GM21619 (cell line): ENCODE data around the gene PLEKHG4B.
"Not testable (repeated sequence)": the region's sequence is repeated elsewhere in the genome, so short reads cannot be mapped to it uniquely, and the experiment has no call there.

ENCODE experiments used
- ATAC-seq: cut with Tn5 transposase; IDR thresholded peaks from one replicate; pipeline ENCODE4 v1.9.1; 2021; ENCODE audit not compliant: unreplicated experiment

The PLEKHG4B gene

GRCh38 chr5:218457-219291 lies 126.7 kb downstream of the PLEKHG4B start:
- peak; percentile 31 for ATAC-seq

- no peak for ATAC-seq
Measured at GRCh38 chr5:219460-219863, 127.5 kb downstream of the PLEKHG4B start.

- ATAC-seq: peak; percentile 31
Measured at GRCh38 chr5:219991-220390, 128.0 kb downstream of the PLEKHG4B start.

- ATAC-seq: not testable (repeated sequence)
Measured at GRCh38 chr5:222951-223715, 131.2 kb downstream of the PLEKHG4B start.

GRCh38 chr5:223791-224190 lies 131.8 kb downstream of the PLEKHG4B start:
- ATAC-seq: no peak

- no peak for ATAC-seq
Measured at GRCh38 chr5:225334-225733, 133.4 kb downstream of the PLEKHG4B start.

GRCh38 chr5:227375-227774 lies 135.4 kb downstream of the PLEKHG4B start:
- ATAC-seq: not testable (repeated sequence)

GRCh38 chr5:228886-229285 lies 136.9 kb downstream of the PLEKHG4B start:
- ATAC-seq: no peak

GRCh38 chr5:230711-231110 lies 138.7 kb downstream of the PLEKHG4B start:
- ATAC-seq: no peak

GRCh38 chr5:231661-232060 lies 139.7 kb downstream of the PLEKHG4B start:
- no peak for ATAC-seq

GRCh38 chr5:233426-233825 lies 141.5 kb downstream of the PLEKHG4B start:
- not testable (repeated sequence) for ATAC-seq

GRCh38 chr5:234450-234849 lies 142.5 kb downstream of the PLEKHG4B start:
- ATAC-seq: no peak

GRCh38 chr5:235527-235926 lies 143.6 kb downstream of the PLEKHG4B start:
- not testable (repeated sequence) for ATAC-seq

- not testable (repeated sequence) for ATAC-seq
Measured at GRCh38 chr5:237931-238330, 146.0 kb downstream of the PLEKHG4B start.
